ENCODE data around the gene RAB23. TPM values are rescaled to one million over a fixed set of nuclear protein-coding genes. Genes with fewer than 3 reads are reported as not detected.
A peak's percentile ranks its signal among the peaks of the same experiment; 100 is the strongest.

The RAB23 gene
- polyA plus RNA-seq: 11.7 and 14.5 TPM in 2 replicates
- polyA minus RNA-seq: 20.7 and 24.0 TPM in 2 replicates

- Histone ChIP-seq H3K79me2 (replicated peaks; ENCODE audit: insufficient read depth, low read length) (peaks cover 34% of the 10 kb centered on the region), H3K9me2 (ENCODE audit: insufficient read depth, low read length) (no peaks in the 10 kb centered on the region)
These were observed at the start of gene RAB23 for GRCh38 chr6:57221936-57222742. TSS of gene RAB23 (minus strand) at chr6:57222307. CDS start at chr6:57210380, 11,927 bp downstream.

GRCh38 chr6:57268294-57268640 lies 46.2 kb upstream of the RAB23 start:
- H2AFZ ChIP-seq (ENCODE audit: low read depth, low read length): no peak overlapping the region
- no peaks in the 10 kb centered on the region for H3K79me2 ChIP-seq (replicated peaks; ENCODE audit: insufficient read depth, low read length)
- no peak overlapping the region for H3K4me2 ChIP-seq (ENCODE audit: low read length)
- no peak overlapping the region for H3K9ac ChIP-seq (ENCODE audit: low read length)
- no peaks in the 10 kb centered on the region for H3K9me3 ChIP-seq (ENCODE audit: low read length)
- no peaks in the 10 kb centered on the region for H4K20me1 ChIP-seq (ENCODE audit: insufficient read depth)
- H3K36me3 ChIP-seq (ENCODE audit: insufficient read depth, low read length): no peaks in the 10 kb centered on the region
- no peaks in the 10 kb centered on the region for H3F3A ChIP-seq (ENCODE audit: insufficient read depth, low read length, poor library complexity, severe bottlenecking)
- TF ChIP-seq CTCF (IDR thresholded peaks at IDR 0.05; ENCODE audit: poor library complexity, severe bottlenecking) (no peak), RAD21 (conservative IDR thresholded peaks at IDR 0.05) (no peak), POLR2AphosphoS5 (IDR thresholded peaks at IDR 0.05) (no peak)
- no peak overlapping the region for H3K27ac ChIP-seq (ENCODE audit: low read length)
- no peaks in the 10 kb centered on the region for H3K27me3 ChIP-seq (ENCODE audit: insufficient read depth, low read depth, low read length)
- H3K9me2 ChIP-seq (ENCODE audit: insufficient read depth, low read length): no peaks in the 10 kb centered on the region
- H3K4me3 ChIP-seq (ENCODE audit: low read length): no peak overlapping the region

More at GRCh38 chr6:57221936-57222742, at the start of gene RAB23:
- Histone ChIP-seq H3F3A (ENCODE audit: insufficient read depth, low read length, poor library complexity, severe bottlenecking) (no peaks in the 10 kb centered on the region), H3K36me3 (ENCODE audit: insufficient read depth, low read length) (no peaks in the 10 kb centered on the region), H3K27me3 (ENCODE audit: insufficient read depth, low read depth, low read length) (no peaks in the 10 kb centered on the region), H3K27ac (ENCODE audit: low read length) (peak within 1 kb of the TSS; percentile 40), H2AFZ (ENCODE audit: low read depth, low read length) (peak within 1 kb of the TSS; percentile 71), H4K20me1 (ENCODE audit: insufficient read depth) (no peaks in the 10 kb centered on the region), H3K9ac (ENCODE audit: low read length) (peak within 1 kb of the TSS; percentile 67), H3K4me3 (ENCODE audit: low read length) (peak within 1 kb of the TSS; percentile 85), H3K4me2 (ENCODE audit: low read length) (peak within 1 kb of the TSS; percentile 86), H3K9me3 (ENCODE audit: low read length) (no peaks in the 10 kb centered on the region)
- TF ChIP-seq REST (IDR thresholded peaks at IDR 0.05; ENCODE audit: borderline replicate concordance): peak; percentile 35
- peak; percentile 58 for TF ChIP-seq MXI1 (conservative IDR thresholded peaks at IDR 0.05; ENCODE audit: poor library complexity, severe bottlenecking)
- no peak for TF ChIP-seq SMC3 (conservative IDR thresholded peaks at IDR 0.05; ENCODE audit: poor library complexity)
- TF ChIP-seq CTCF (IDR thresholded peaks at IDR 0.05; ENCODE audit: poor library complexity, severe bottlenecking): peak; percentile 42
- peak; percentile 59 for TF ChIP-seq POLR2AphosphoS5 (IDR thresholded peaks at IDR 0.05)
